Lower leg skin (tissue), 4 donors: ENCODE data around the gene GDF7. TPM values are rescaled to one million over a fixed set of nuclear protein-coding genes. Genes with fewer than 3 reads are reported as not detected.

Experiments used
- DNase-seq, 2 donors: peaks; one replicate each; pipeline ENCODE4 v3.0.0-alpha.2; 2019; ENCODE audit warnings: low spot score in 2 of 2
- H3K4me3 ChIP-seq: fragments of 200-600 bp; sonication (generic); 2 replicates; pipeline ENCODE4 v1.5.1; 2017; ENCODE audit warnings: mild to moderate bottlenecking, low read depth; ENCODE audit not compliant: poor library complexity, severe bottlenecking
- POLR2A ChIP-seq, 2 donors: fragments of 450-650 bp; IDR thresholded peaks; one replicate each; pipeline ENCODE4 v1.6.1; 2016 to 2017; ENCODE audit warnings: antibody characterized with exemption in 2 of 2, mild to moderate bottlenecking in 1 of 2, moderate library complexity in 1 of 2
- WGBS, 2 donors: methylation state at CpG; one replicate each; pipeline ENCODE4 v1.1.5; 2018; 5-methylcytosine and 5-hydroxymethylcytosine counted together
- intact Hi-C: fragments of 100-400 bp; cut with DNase I; formaldehyde crosslinking; loops from one replicate; pipeline ENCODE4 v1.15.0; 2023; ENCODE audit warnings: low total_unique reads
- total RNA-seq, 4 donors: library from RNA; depleted of rRNA; stranded (reverse); fragments of >200 nt; gene quantifications; one replicate each; pipeline ENCODE4 v1.1.0, GENCODE V29; 2016
- TF ChIP-seq, protein P1 (sequence below), 3 donors: fragments of 450-650 bp; IDR thresholded peaks; one replicate each; pipeline ENCODE4 v1.5.1; 2016; ENCODE audit warnings: antibody characterized with exemption in 3 of 3, mild to moderate bottlenecking in 3 of 3, moderate library complexity in 2 of 3

Gene GDF7
- total RNA-seq, 4 donors from 2014 or later: 0.80 to 3.7 (median 2.4) TPM

DNA sequence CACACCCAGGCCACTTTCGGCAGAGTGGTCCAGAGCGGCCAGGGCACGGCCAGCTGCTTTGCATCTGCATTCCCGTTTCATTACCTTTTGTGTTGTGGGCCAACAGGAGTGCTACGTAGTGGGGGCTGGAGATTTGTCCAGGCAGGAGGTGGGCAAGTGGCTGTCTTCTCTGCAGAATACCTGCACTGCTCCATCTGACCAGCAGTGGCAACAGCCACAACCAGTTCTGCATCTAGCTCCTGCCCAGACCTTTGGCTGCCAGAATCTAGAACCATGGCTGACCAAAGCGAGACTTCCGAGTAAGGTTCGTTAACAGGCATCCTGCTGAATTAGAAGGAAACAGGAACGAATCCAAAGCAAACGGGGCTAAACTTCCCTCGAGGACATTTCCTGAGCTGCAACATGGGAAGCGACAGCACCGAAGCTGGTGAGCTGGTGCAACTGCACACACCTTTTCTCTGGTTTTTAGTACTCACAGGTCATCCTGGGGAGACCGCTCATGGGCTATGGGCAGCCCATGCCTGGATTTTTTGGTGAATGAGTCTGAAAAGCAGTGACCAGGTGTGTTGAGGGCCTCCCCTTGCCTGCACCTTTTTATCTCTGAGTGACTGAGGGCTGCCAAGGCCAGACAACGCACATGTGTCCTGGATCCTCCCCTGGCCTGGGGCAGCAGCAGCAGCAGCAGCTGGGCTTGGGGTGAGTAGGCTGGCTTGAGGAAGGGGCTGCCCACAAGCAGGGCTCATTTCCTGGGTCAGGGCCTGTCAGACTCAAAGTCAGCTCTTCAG, 10.5 kb downstream of the GDF7 start:
- intact Hi-C loops: no loop called here
- WGBS, 2 donors: 81% methylated on average over 14 to 15 of the region's 15 CpGs
- TF ChIP-seq, protein P1, sequence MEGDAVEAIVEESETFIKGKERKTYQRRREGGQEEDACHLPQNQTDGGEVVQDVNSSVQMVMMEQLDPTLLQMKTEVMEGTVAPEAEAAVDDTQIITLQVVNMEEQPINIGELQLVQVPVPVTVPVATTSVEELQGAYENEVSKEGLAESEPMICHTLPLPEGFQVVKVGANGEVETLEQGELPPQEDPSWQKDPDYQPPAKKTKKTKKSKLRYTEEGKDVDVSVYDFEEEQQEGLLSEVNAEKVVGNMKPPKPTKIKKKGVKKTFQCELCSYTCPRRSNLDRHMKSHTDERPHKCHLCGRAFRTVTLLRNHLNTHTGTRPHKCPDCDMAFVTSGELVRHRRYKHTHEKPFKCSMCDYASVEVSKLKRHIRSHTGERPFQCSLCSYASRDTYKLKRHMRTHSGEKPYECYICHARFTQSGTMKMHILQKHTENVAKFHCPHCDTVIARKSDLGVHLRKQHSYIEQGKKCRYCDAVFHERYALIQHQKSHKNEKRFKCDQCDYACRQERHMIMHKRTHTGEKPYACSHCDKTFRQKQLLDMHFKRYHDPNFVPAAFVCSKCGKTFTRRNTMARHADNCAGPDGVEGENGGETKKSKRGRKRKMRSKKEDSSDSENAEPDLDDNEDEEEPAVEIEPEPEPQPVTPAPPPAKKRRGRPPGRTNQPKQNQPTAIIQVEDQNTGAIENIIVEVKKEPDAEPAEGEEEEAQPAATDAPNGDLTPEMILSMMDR (IDR thresholded peaks at IDR 0.05): no peak
- no peak for TF ChIP-seq POLR2A (IDR thresholded peaks at IDR 0.05)
- no peak overlapping the region for H3K4me3 ChIP-seq
- peak in 1 of 2 donors; percentile 79 for DNase-seq

DNA sequence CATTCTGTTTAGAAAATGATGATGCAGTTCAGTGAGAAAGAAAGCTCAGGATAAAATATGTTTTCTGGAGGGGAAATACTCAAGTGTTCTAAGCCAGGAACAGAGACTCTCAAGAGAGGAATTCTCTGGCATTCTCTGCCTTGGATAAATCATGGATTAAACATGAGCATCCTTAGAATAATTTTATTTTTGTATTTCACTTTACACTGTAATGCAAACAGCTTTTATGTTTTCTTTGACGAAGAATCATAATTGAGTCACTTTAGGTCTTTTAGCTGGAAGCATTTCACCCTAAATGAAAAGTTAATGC, 11.1 kb downstream of the GDF7 start:
- no peak overlapping the region for H3K4me3 ChIP-seq
- no peak for DNase-seq
- intact Hi-C loops: no loop called here
- 85 to 88% methylated on average over 1 of the region's 1 CpG for WGBS, 2 donors
- TF ChIP-seq POLR2A (IDR thresholded peaks at IDR 0.05): no peak

DNA sequence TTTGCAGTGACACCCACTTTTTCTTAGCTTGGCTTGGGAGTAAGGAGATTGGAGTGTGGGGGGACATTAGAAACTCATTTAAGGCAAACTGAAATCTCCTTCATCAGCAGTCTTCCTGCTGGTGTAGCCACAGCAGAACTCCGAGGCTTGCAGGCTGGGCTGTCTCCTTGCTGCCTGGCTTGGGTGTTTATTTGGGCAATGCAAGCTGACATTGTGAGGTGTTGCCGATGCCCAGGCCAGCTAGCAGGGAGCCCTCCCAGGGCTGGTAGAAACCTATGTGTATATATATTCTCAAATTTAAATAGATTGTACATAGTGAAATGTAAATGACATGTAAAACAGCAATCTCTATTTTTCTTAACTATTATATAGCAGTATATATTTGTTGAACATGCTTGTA, 11.8 kb downstream of the GDF7 start:
- H3K4me3 ChIP-seq: no peak overlapping the region
- intact Hi-C loops: no loop called here
- WGBS, 2 donors: 94 to 95% methylated on average over 2 of the region's 2 CpGs
- TF ChIP-seq POLR2A (IDR thresholded peaks at IDR 0.05): no peak
- DNase-seq: peak in 1 of 2 donors; percentile 75

DNA sequence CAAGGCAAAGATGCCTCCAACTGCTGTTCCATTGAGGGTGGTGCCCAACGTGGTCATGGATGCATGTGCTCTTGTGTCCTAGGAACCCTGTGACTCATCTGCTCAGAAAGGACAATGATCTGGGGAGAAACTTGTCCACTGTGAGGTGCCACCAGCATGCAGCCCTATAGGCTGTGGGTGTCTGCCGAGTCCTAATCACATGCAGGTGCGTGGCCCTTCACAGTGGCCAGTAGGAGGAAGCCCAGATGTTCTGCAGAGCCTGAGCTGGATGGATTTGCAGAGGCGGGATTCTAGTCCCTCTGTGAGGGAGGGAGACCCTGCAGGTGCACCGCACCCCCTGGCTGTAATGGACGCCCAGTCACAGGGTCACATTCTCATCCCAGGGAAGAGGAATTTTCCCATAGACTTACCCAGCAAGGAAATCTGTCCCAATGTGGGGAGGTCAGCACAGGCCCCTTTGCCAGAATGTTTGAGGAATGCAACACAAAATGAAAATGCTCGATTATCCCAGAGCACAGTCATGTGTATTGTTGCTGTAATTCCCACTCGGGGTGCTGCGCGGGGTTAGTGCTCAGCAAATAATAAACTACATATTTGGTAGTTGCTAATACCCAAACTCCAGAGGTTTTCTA, 13.9 kb downstream of the GDF7 start:
- WGBS, 2 donors: 90 to 92% methylated on average over 10 of the region's 10 CpGs
- no peak overlapping the region for H3K4me3 ChIP-seq
- DNase-seq: peak in 1 of 2 donors; percentile 80
- intact Hi-C loops: no loop called here
- TF ChIP-seq, protein P1 (IDR thresholded peaks at IDR 0.05): no peak
- TF ChIP-seq POLR2A (IDR thresholded peaks at IDR 0.05): no peak

DNA sequence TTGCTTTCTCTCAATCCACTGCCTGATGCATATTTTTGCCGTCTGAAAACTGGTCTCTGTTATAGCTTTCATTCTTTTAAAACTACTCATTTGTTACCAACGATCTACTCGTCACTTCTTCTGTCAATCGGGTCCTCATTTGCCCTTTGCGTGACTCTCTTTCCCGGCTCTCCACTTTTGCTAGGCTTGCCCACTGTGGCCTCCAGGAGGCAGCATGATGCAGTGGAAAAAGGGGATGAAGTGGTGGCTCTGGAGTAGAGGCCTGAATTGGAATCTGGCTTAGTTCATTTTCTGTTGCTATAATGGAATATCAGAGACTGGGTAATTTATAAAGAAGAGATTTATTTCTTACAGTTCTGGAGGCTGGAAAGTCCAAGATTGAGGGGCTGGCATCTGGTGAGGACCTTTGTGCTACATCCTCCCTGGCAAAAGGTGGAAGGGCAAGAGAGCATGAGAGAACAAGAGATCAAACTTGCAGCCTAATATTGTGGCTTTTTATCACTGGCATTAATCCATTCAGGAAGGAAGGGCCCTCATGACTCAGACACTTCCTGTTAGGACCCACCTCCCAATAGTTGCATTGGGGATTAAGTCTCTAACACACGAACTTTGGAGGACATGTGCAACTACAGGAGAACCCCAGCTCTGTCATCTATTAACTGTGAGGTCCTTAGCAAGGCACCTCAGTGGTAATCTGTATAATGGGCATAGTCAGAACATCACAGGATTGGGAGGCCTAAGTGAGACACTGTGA, 15.4 kb downstream of the GDF7 start:
- intact Hi-C loops: no loop called here
- TF ChIP-seq, protein P1 (IDR thresholded peaks at IDR 0.05): no peak
- no peak for TF ChIP-seq POLR2A (IDR thresholded peaks at IDR 0.05)
- H3K4me3 ChIP-seq: no peak overlapping the region
- DNase-seq: no peak
- WGBS, 2 donors: 77 to 84% methylated on average over 7 of the region's 7 CpGs

DNA sequence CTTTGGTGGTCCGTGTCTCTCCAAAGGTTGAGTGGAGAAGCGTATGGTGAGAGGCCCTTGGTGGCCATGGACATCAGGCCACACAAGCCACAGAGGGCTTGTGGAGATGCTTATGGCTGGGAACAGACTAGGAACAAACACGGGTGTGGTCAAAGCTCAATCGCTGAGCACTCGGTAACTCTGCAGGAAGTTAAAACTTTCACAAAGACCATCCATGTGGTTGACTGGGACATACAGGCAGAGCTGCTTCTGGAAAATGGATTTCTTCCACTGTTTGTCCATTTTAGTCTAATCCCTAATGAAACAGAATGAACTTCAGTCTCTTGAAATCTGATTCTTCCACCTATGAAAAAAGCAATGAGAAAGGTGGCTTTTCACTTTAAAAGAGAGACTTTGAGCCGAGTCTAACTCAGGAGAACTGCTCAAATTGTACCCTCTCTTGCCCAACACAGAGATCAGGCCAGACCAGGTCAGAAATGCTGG, 17.7 kb downstream of the GDF7 start:
- 85 to 94% methylated on average over 6 of the region's 6 CpGs for WGBS, 2 donors

More for the DNA sequence above, 17.7 kb downstream of the GDF7 start:
- H3K4me3 ChIP-seq: no peak overlapping the region
- no peak for DNase-seq
- TF ChIP-seq POLR2A (IDR thresholded peaks at IDR 0.05): no peak
- TF ChIP-seq, protein P1 (IDR thresholded peaks at IDR 0.05): no peak
- intact Hi-C loops: no loop called here
